Measurements from ENCODE around the gene APOD. TPM values are rescaled to one million over a fixed set of nuclear protein-coding genes. Genes with fewer than 3 reads are reported as not detected.

Gene APOD
- total RNA-seq, 3 donors from 2014 or later (not counting 1 experiment from before 2014, with no cell fraction given) = not detected

DNA sequence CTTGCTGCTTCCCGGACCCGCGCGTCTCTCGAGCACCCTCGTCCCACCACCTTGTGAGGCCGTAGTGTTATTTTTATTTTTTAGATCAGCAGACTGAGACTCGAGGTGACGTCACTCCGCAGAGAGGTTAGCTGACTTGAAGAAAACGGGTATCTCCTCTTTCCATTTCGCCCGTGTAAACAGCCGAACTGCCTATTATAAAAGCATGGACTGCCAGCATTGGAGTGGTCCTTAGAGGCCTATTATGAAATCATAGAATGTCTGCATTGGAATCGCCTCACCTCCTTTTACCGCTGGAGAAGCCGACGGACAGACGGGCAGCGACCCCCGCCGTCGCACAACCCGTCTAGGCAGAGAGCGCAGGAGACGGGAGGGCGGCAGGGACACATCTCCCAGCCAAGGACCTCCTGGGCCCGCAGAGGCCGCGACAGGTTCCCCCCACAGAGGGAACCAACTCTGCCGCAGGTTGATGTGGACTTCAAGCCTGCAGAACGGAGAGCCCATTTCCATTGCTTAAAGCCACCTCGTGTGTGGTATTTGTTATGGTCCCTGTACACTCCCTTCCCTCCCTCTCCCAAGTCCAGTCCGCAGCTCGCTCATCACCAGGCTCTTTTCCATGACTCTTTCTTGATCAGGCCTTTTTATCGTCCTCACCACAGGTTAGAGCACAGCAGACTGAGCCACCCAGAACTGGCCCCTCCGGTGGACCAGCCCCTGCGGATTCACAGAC lies 40.1 kb downstream of the APOD start:
- no peaks in the 10 kb centered on the region for H3K27me3 Mint-ChIP-seq (ENCODE audit: low read depth in 2 of 2)
- peak overlapping the region; percentile 89 for H3K4me3 Mint-ChIP-seq
- no peaks in the 10 kb centered on the region for H3K36me3 Mint-ChIP-seq
- Histone ChIP-seq H3K9me3 (ENCODE audit: control insufficient read depth, insufficient read depth, low read length) (no peaks in the 10 kb centered on the region), H3K27ac (ENCODE audit: low read length) (peak overlapping the region; percentile 95), H3K4me3 (ENCODE audit: low read length) (peak overlapping the region; percentile 86), H3K27me3 (ENCODE audit: control insufficient read depth, insufficient read depth, low read length) (no peaks in the 10 kb centered on the region), H3K4me1 (ENCODE audit: control insufficient read depth, insufficient read depth, low read length) (peaks cover 53% of the 10 kb centered on the region), H3K36me3 (ENCODE audit: control insufficient read depth, insufficient read depth, low read length) (no peaks in the 10 kb centered on the region)
- DNase-seq (no peak), ATAC-seq (peak in 1 of 3 donors; percentile 4)
- peak overlapping the region; percentile 94 to 95 for H3K27ac Mint-ChIP-seq
- TF ChIP-seq, protein P1, sequence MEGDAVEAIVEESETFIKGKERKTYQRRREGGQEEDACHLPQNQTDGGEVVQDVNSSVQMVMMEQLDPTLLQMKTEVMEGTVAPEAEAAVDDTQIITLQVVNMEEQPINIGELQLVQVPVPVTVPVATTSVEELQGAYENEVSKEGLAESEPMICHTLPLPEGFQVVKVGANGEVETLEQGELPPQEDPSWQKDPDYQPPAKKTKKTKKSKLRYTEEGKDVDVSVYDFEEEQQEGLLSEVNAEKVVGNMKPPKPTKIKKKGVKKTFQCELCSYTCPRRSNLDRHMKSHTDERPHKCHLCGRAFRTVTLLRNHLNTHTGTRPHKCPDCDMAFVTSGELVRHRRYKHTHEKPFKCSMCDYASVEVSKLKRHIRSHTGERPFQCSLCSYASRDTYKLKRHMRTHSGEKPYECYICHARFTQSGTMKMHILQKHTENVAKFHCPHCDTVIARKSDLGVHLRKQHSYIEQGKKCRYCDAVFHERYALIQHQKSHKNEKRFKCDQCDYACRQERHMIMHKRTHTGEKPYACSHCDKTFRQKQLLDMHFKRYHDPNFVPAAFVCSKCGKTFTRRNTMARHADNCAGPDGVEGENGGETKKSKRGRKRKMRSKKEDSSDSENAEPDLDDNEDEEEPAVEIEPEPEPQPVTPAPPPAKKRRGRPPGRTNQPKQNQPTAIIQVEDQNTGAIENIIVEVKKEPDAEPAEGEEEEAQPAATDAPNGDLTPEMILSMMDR (IDR thresholded peaks at IDR 0.05) = no peak
- no peaks in the 10 kb centered on the region for H3K9me3 Mint-ChIP-seq
- H3K4me1 Mint-ChIP-seq = peaks cover 83 to 85% of the 10 kb centered on the region in 2 donors
- intact Hi-C loops (cut with micrococcal nuclease) = loop anchor here (1.0 to 5.0 kb wide), 3 partner anchors 21 to 856 kb away; partner anchors contain the start of genes FAM43A and XXYLT1
- 23% methylated on average over 38 of the region's 38 CpGs for WGBS (ENCODE audit: insufficient coverage)

- H3K36me3 ChIP-seq (ENCODE audit: control insufficient read depth, insufficient read depth, low read length) = no peaks in the 10 kb centered on the region
- TF ChIP-seq, protein P1 (IDR thresholded peaks at IDR 0.05) = no peak
- Mint-ChIP-seq H3K9me3 (no peaks in the 10 kb centered on the region), H3K4me1 (peaks cover 80 to 84% of the 10 kb centered on the region in 2 donors), H3K36me3 (no peaks in the 10 kb centered on the region), H3K27ac (peak within 1 kb of the TSS; percentile 94 to 95), H3K27me3 (ENCODE audit: low read depth in 2 of 2) (no peaks in the 10 kb centered on the region), H3K4me3 (peak within 1 kb of the TSS; percentile 89)
- H3K27ac ChIP-seq (ENCODE audit: low read length) = peak within 1 kb of the TSS; percentile 95
- no peaks in the 10 kb centered on the region for H3K27me3 ChIP-seq (ENCODE audit: control insufficient read depth, insufficient read depth, low read length)
- H3K4me3 ChIP-seq (ENCODE audit: low read length) = peak within 1 kb of the TSS; percentile 86
- H3K4me1 ChIP-seq (ENCODE audit: control insufficient read depth, insufficient read depth, low read length) = peaks cover 55% of the 10 kb centered on the region
- WGBS (ENCODE audit: insufficient coverage) = under 1% methylated on average over 95 of the region's 95 CpGs
- intact Hi-C loops (cut with micrococcal nuclease) = loop anchor here (1.0 to 5.0 kb wide), 4 partner anchors 20 to 856 kb away; partner anchors contain the start of genes ACAP2, FAM43A and XXYLT1
- peak; percentile 94 to 97 for DNase-seq
- ATAC-seq = peak; percentile 91 to 97 (median 92)
- H3K9me3 ChIP-seq (ENCODE audit: control insufficient read depth, insufficient read depth, low read length) = no peaks in the 10 kb centered on the region
These were observed 40.8 kb downstream of the APOD start, which contains the start of gene PPP1R2 for GRCh38 chr3:195542698-195543499. PPP1R2 (minus strand) TSS chr3:195543325; CDS start chr3:195543025, 300 bp downstream.

DNA sequence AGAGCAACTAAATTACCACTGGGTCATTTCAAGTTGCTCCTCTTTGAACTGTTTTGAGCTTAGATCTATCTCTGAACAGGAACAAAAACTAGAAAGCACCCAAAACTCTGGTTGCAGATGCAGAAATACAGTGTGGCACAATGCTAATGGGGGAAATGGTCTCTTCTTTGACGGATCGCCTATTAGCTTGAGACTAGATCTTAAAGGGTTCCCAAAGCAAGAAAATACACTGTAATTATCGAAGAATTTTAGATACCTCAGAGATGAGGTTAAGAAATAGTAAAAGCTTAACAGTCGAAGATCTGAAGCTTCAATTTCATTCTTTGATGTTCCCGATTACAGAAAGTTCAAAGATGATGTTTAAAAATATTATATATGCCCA lies 41.4 kb downstream of the APOD start:
- H3K9me3 Mint-ChIP-seq = no peaks in the 10 kb centered on the region
- H3K4me1 ChIP-seq (ENCODE audit: control insufficient read depth, insufficient read depth, low read length) = peaks cover 56% of the 10 kb centered on the region
- intact Hi-C loops (cut with micrococcal nuclease) = loop anchor here (1.0 to 5.0 kb wide), 3 partner anchors 20 to 855 kb away; partner anchors contain the start of genes ACAP2 and FAM43A
- H3K36me3 ChIP-seq (ENCODE audit: control insufficient read depth, insufficient read depth, low read length) = no peaks in the 10 kb centered on the region
- peak overlapping the region; percentile 94 to 95 for H3K27ac Mint-ChIP-seq
- DNase-seq (peak in 1 of 2 donors; percentile 53), ATAC-seq (no peak)
- no peaks in the 10 kb centered on the region for H3K27me3 ChIP-seq (ENCODE audit: control insufficient read depth, insufficient read depth, low read length)
- no peaks in the 10 kb centered on the region for H3K27me3 Mint-ChIP-seq (ENCODE audit: low read depth in 2 of 2)
- H3K36me3 Mint-ChIP-seq = no peaks in the 10 kb centered on the region
- H3K4me3 ChIP-seq (ENCODE audit: low read length) = peak overlapping the region; percentile 86
- peak overlapping the region; percentile 95 for H3K27ac ChIP-seq (ENCODE audit: low read length)
- no peaks in the 10 kb centered on the region for H3K9me3 ChIP-seq (ENCODE audit: control insufficient read depth, insufficient read depth, low read length)
- WGBS (ENCODE audit: insufficient coverage) = 0% methylated on average over 2 of the region's 5 CpGs
- peak overlapping the region; percentile 89 for H3K4me3 Mint-ChIP-seq
- TF ChIP-seq, protein P1 (IDR thresholded peaks at IDR 0.05) = no peak
- H3K4me1 Mint-ChIP-seq = peaks cover 82 to 86% of the 10 kb centered on the region in 2 donors

All from natural killer cell (primary cell).